MCF 10A (cell line): ENCODE results near the gene LINC01488. TPM values are rescaled to one million over a fixed set of nuclear protein-coding genes. Genes with fewer than 3 reads are reported as not detected.

Source experiments
- BruUV-seq: library from RNA; stranded (reverse); fragments of 400-500 nt; replicated peaks from 2 replicates; lab custom pipeline; 2021; lab: Mats Ljungman, UMichigan
- CTCF ChIA-PET: fragments of 300-600 bp; sonication (Branson Sonifier 250); formaldehyde crosslinking; extraction: SDS; loops from one replicate; lab custom pipeline; 2021; ENCODE audit warnings: antibody characterized with exemption, inconsistent platforms; lab: Yijun Ruan, JAX
- POLR2A ChIA-PET: fragments of 300-600, 350-650 bp; sonication (Branson Sonifier 250); formaldehyde crosslinking; extraction: SDS; loops from one replicate; lab custom pipeline; 2020; ENCODE audit warnings: antibody characterized with exemption, inconsistent platforms; lab: Yijun Ruan, JAX
- DNase-seq: peaks from one replicate; pipeline ENCODE4 v3.0.0-alpha.2; 2018; ENCODE audit not compliant: unreplicated experiment
- H3K27ac Mint-ChIP-seq: one replicate; pipeline ENCODE4 v1.8.0; 2022; ENCODE audit warnings: mild to moderate bottlenecking, low read depth, mixed read lengths; ENCODE audit not compliant: unreplicated experiment
- H3K27me3 Mint-ChIP-seq: one replicate; pipeline ENCODE4 v1.8.0; 2022; ENCODE audit warnings: mixed read lengths; ENCODE audit not compliant: insufficient read depth, unreplicated experiment
- H3K36me3 Mint-ChIP-seq: one replicate; pipeline ENCODE4 v1.8.0; 2022; ENCODE audit warnings: mild to moderate bottlenecking, moderate library complexity, mixed read lengths; ENCODE audit not compliant: insufficient read depth, unreplicated experiment
- H3K4me1 Mint-ChIP-seq: one replicate; pipeline ENCODE4 v1.8.0; 2022; ENCODE audit warnings: mixed read lengths; ENCODE audit not compliant: insufficient read depth, unreplicated experiment
- H3K4me3 Mint-ChIP-seq: one replicate; pipeline ENCODE4 v1.8.0; 2022; ENCODE audit warnings: mild to moderate bottlenecking, moderate library complexity, mixed read lengths; ENCODE audit not compliant: unreplicated experiment
- H3K9me3 Mint-ChIP-seq: one replicate; pipeline ENCODE4 v1.8.0; 2022; ENCODE audit warnings: mixed read lengths; ENCODE audit not compliant: unreplicated experiment
- CTCF ChIP-seq: fragments of 200-600 bp; IDR thresholded peaks from one replicate; pipeline ENCODE4 v1.8.0; 2022; ENCODE audit warnings: antibody characterized with exemption, mild to moderate bottlenecking; ENCODE audit not compliant: unreplicated experiment
- intact Hi-C: fragments of 100-400 bp; cut with micrococcal nuclease; formaldehyde crosslinking; loops from 2 replicates; pipeline ENCODE4 v1.14.1; 2022
- total RNA-seq: library from RNA; stranded (reverse); gene quantifications from 2 replicates; pipeline ENCODE4 v1.2.3, GENCODE V29; 2022

The LINC01488 gene
- total RNA-seq, 1 experiment from 2014 or later = not detected

- Mint-ChIP-seq H3K9me3 (no peaks in the 10 kb centered on the region), H3K4me3 (no peak overlapping the region), H3K36me3 (no peaks in the 10 kb centered on the region), H3K27ac (no peak overlapping the region), H3K27me3 (no peaks in the 10 kb centered on the region), H3K4me1 (peaks cover 16% of the 10 kb centered on the region)
- BruUV-seq = no TSS peak
- no peak for TF ChIP-seq CTCF
- DNase-seq = no peak
- intact Hi-C loops = no loop called here
- POLR2A ChIA-PET = no interaction called here
- CTCF ChIA-PET = no interaction called here
These were observed 19.0 kb downstream of the LINC01488 start for GRCh38 chr11:69500285-69501120.

- BruUV-seq = no TSS peak
- Mint-ChIP-seq H3K27ac (no peak overlapping the region), H3K4me3 (no peak overlapping the region), H3K27me3 (no peaks in the 10 kb centered on the region), H3K9me3 (no peaks in the 10 kb centered on the region), H3K4me1 (peaks cover 16% of the 10 kb centered on the region), H3K36me3 (no peaks in the 10 kb centered on the region)
- ChIA-PET POLR2A (no interaction called here), CTCF (no interaction called here)
- TF ChIP-seq CTCF = no peak
- intact Hi-C loops = no loop called here
- no peak for DNase-seq
These were observed 19.6 kb downstream of the LINC01488 start for GRCh38 chr11:69501121-69501489.

GRCh38 chr11:69501891-69502860 lies 20.7 kb downstream of the LINC01488 start:
- CTCF ChIA-PET = interaction anchor here (0.7 kb wide), 1 partner anchor 400 kb away, joined by 5 read pairs; no protein-coding TSS in a partner anchor

More at GRCh38 chr11:69501891-69502860, 20.7 kb downstream of the LINC01488 start:
- peaks cover 9% of the 10 kb centered on the region for H3K4me1 Mint-ChIP-seq
- no peak overlapping the region for H3K27ac Mint-ChIP-seq
- H3K27me3 Mint-ChIP-seq = no peaks in the 10 kb centered on the region
- no peaks in the 10 kb centered on the region for H3K9me3 Mint-ChIP-seq
- intact Hi-C loops = no loop called here
- DNase-seq = no peak
- no TSS peak for BruUV-seq
- H3K36me3 Mint-ChIP-seq = no peaks in the 10 kb centered on the region
- no peak overlapping the region for H3K4me3 Mint-ChIP-seq
- TF ChIP-seq CTCF = no peak
- POLR2A ChIA-PET = no interaction called here
